Measurements from ENCODE around the gene PYY. TPM values are rescaled to one million over a fixed set of nuclear protein-coding genes. Genes with fewer than 3 reads are reported as not detected.

The PYY gene
- total RNA-seq (2013; cell fraction: nucleolus; rRNA removed) = not detected in 2 replicates
- not detected in 2 replicates for total RNA-seq (2014; rRNA removed)
- total RNA-seq (2014; rRNA removed; fragmentation: Illumina TruSeq; extraction: Trizol) = not detected in 2 replicates
- total RNA-seq (2021) = not detected in 2 replicates
- not detected for polyA plus RNA-seq (2011; ENCODE audit: low read depth)
- 0.07 TPM in 1 of 2 replicates, not detected in the other for polyA plus RNA-seq (2011; rRNA removed)
- not detected in 2 replicates for polyA plus RNA-seq (2011; cell fraction: cytosol; rRNA removed)
- 0.21 TPM in 1 of 2 replicates, not detected in the other for polyA plus RNA-seq (2011; cell fraction: nucleus; rRNA removed)
- polyA plus RNA-seq (2012) = 0.11 TPM in 1 of 2 replicates, not detected in the other
- not detected in 2 replicates for polyA plus RNA-seq (2014; fragmentation: Illumina TruSeq; extraction: Trizol)
- polyA plus RNA-seq (2014; fragmentation: Nextera tagmentation; extraction: Ambion mirVana) = not detected
- polyA plus RNA-seq (2014; rRNA removed) = 0.18 TPM in 1 of 2 replicates, not detected in the other
- polyA plus RNA-seq (2016; fragmentation: Nextera tagmentation; extraction: Ambion mirVana) = not detected
- polyA minus RNA-seq (2011; rRNA and poly(A)+ RNA removed) = not detected in 2 replicates
- polyA minus RNA-seq (2011; cell fraction: cytosol; rRNA and poly(A)+ RNA removed) = not detected in 2 replicates
- not detected in 2 replicates for polyA minus RNA-seq (2011; cell fraction: nucleus; rRNA and poly(A)+ RNA removed)
- Bru-seq, nascent RNA = percentile 22 among the genes with signal in this experiment
- percentile 20 among the genes with signal in this experiment for BruChase-seq, experiment 1, labeled RNA remaining after a 6-hour chase
- BruChase-seq, experiment 2, labeled RNA remaining after a 2-hour chase = percentile 19 among the genes with signal in this experiment
- long read RNA-seq, experiment 1 = 0 reads
- long read RNA-seq, experiment 2 = 0 reads

DNA sequence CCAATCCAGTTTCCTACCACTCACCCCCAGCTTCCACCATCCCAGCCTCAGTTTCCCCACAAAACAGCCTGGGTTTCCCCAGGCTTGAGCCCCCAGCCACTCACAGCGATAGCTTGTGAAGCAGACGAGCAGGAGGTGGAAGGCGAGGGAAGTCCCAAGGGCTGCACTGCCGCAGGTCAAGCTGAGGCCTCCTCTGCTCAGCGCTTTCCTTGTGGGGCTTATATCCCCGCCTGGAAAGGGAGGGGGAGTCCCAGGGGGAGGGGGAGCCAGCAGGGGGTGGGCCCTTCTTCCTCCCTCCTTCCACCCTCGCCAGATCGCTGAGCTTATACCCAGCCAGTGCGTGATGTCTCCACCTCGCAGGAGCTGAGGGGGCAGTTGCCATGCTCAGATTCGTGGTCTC, at the start of gene PYY:
PYY (minus strand) TSS at position 195 of the 400 bp plus-strand sequence. CDS start 457 bp downstream, outside the sequence.
- H3K9ac ChIP-seq (ENCODE audit: control insufficient read depth, insufficient read depth, low read length) = no peak within 1 kb of the TSS
- H3K4me3 ChIP-seq = no peak within 1 kb of the TSS
- peaks cover 0 to 6% of the 10 kb centered on the region in 2 experiments; a peak in 2 of 4 replicates for H3K27me3 ChIP-seq (replicated peaks in 1 of 2; ENCODE audit: control insufficient read depth in 2 of 2, insufficient read depth in 2 of 2, low read length in 1 of 2)
- H3K4me2 ChIP-seq (ENCODE audit: control insufficient read depth, insufficient read depth) = no peak within 1 kb of the TSS
- in situ Hi-C loops (cut with MboI) = no loop called here
- 74% methylated on average over 8 of the region's 11 CpGs for WGBS (ENCODE audit: insufficient coverage, insufficient replicate concordance, low lambda C conversion rate, missing lambda C conversion rate)
- no peaks in the 10 kb centered on the region for H3K9me3 ChIP-seq (replicated peaks; ENCODE audit: control insufficient read depth, insufficient read depth, low read length)
- ChIA-PET SMC1A (ENCODE audit: uncharacterized antibody, unreplicated experiment) (no interaction called here), CTCF (interaction anchor here (0.5 kb wide), 1 partner anchor 173 kb away, joined by 3 read pairs; no protein-coding TSS in a partner anchor), RAD21 (ENCODE audit: unreplicated experiment) (no interaction called here), POLR2A (no interaction called here)
- FAIRE-seq (no peak), ATAC-seq (no peak), DNase-seq (ENCODE audit: low read depth, low spot score) (no peak)
- no peaks in the 10 kb centered on the region for H3K4me1 ChIP-seq (ENCODE audit: control insufficient read depth, insufficient read depth, low read length)
- H3K27ac ChIP-seq (ENCODE audit: control insufficient read depth, insufficient read depth) = no peak within 1 kb of the TSS
- H4K20me1 ChIP-seq (ENCODE audit: control insufficient read depth, insufficient read depth) = no peaks in the 10 kb centered on the region
- H3K79me2 ChIP-seq (ENCODE audit: control insufficient read depth, insufficient read depth, low read length) = no peaks in the 10 kb centered on the region
- TF ChIP-seq SUPT20H (IDR thresholded peaks at IDR 0.05; ENCODE audit: borderline replicate concordance, control insufficient read depth, low read depth, low read length) (no peak), NR2C1 (IDR thresholded peaks at IDR 0.05) (no peak), SREBF1 (IDR thresholded peaks at IDR 0.05; ENCODE audit: low read length) (no peak)
- TF ChIP-seq, protein P1, sequence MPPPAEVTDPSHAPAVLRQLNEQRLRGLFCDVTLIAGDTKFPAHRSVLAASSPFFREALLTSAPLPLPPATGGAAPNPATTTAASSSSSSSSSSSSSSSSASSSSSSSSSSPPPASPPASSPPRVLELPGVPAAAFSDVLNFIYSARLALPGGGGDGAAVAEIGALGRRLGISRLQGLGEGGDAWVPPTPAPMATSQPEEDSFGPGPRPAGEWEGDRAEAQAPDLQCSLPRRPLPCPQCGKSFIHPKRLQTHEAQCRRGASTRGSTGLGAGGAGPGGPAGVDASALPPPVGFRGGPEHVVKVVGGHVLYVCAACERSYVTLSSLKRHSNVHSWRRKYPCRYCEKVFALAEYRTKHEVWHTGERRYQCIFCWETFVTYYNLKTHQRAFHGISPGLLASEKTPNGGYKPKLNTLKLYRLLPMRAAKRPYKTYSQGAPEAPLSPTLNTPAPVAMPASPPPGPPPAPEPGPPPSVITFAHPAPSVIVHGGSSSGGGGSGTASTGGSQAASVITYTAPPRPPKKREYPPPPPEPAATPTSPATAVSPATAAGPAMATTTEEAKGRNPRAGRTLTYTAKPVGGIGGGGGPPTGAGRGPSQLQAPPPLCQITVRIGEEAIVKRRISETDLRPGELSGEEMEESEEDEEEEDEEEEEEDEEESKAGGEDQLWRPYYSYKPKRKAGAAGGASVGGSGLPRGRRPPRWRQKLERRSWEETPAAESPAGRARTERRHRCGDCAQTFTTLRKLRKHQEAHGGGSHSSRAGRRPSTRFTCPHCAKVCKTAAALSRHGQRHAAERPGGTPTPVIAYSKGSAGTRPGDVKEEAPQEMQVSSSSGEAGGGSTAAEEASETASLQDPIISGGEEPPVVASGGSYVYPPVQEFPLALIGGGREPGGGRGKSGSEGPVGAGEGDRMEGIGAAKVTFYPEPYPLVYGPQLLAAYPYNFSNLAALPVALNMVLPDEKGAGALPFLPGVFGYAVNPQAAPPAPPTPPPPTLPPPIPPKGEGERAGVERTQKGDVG (CRISPR knock-in tag; IDR thresholded peaks at IDR 0.05) = no peak
- TF ChIP-seq, protein P2, sequence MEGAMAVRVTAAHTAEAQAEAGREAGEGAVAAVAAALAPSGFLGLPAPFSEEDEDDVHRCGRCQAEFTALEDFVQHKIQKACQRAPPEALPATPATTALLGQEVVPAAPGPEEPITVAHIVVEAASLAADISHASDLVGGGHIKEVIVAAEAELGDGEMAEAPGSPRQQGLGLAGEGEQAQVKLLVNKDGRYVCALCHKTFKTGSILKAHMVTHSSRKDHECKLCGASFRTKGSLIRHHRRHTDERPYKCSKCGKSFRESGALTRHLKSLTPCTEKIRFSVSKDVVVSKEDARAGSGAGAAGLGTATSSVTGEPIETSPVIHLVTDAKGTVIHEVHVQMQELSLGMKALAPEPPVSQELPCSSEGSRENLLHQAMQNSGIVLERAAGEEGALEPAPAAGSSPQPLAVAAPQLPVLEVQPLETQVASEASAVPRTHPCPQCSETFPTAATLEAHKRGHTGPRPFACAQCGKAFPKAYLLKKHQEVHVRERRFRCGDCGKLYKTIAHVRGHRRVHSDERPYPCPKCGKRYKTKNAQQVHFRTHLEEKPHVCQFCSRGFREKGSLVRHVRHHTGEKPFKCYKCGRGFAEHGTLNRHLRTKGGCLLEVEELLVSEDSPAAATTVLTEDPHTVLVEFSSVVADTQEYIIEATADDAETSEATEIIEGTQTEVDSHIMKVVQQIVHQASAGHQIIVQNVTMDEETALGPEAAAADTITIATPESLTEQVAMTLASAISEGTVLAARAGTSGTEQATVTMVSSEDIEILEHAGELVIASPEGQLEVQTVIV (IDR thresholded peaks at IDR 0.05; ENCODE audit: borderline replicate concordance, partially characterized antibody) = no peak
- TF ChIP-seq, protein P3, sequence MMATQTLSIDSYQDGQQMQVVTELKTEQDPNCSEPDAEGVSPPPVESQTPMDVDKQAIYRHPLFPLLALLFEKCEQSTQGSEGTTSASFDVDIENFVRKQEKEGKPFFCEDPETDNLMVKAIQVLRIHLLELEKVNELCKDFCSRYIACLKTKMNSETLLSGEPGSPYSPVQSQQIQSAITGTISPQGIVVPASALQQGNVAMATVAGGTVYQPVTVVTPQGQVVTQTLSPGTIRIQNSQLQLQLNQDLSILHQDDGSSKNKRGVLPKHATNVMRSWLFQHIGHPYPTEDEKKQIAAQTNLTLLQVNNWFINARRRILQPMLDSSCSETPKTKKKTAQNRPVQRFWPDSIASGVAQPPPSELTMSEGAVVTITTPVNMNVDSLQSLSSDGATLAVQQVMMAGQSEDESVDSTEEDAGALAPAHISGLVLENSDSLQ (IDR thresholded peaks at IDR 0.05) = no peak
- H3K36me3 ChIP-seq (ENCODE audit: control insufficient read depth in 2 of 2, insufficient read depth in 2 of 2, low read length in 1 of 2) = no peaks in the 10 kb centered on the region
- no peak within 1 kb of the TSS for H2AFZ ChIP-seq (ENCODE audit: control insufficient read depth, low read depth, low read length)
- intact Hi-C loops (cut with micrococcal nuclease; ENCODE audit: unreplicated experiment) = no loop called here
- no TSS peak for BruUV-seq (replicated peaks)

Data from GM12878 (cell line).